GM12891 (cell line): ENCODE data around the gene B3GALT5.

Source experiments
- DNase-seq: peaks from one replicate; pipeline ENCODE4 v3.0.0; 2011; ENCODE audit warnings: low spot score; ENCODE audit not compliant: insufficient read length
- FAIRE-seq: peaks from 2 replicates; lab custom pipeline; 2011; peaks lifted over from hg19 to GRCh38; lab: Jason Lieb, UNC
- PAX5 ChIP-seq: IDR thresholded peaks from 2 replicates; pipeline ENCODE4 v1.6.1; 2011; ENCODE audit warnings: low read length, moderate library complexity, mild to moderate bottlenecking; ENCODE audit not compliant: insufficient read depth, severe bottlenecking
- POLR2A ChIP-seq: IDR thresholded peaks from 2 replicates; pipeline ENCODE4 v1.6.1; 2011; ENCODE audit warnings: low read depth, low read length, control low read depth
- POLR2AphosphoS5 ChIP-seq: IDR thresholded peaks from 2 replicates; pipeline ENCODE4 v1.6.1; 2011; ENCODE audit warnings: low read depth, low read length, control low read depth
- POU2F2 ChIP-seq: IDR thresholded peaks from 2 replicates; pipeline ENCODE4 v1.6.1; 2011; ENCODE audit warnings: low read depth, mild to moderate bottlenecking, control low read depth, low read length, moderate library complexity
- SPI1 ChIP-seq: IDR thresholded peaks from 2 replicates; pipeline ENCODE4 v1.6.1; 2011; ENCODE audit warnings: low read depth, low read length, control low read depth
- TAF1 ChIP-seq: IDR thresholded peaks from 2 replicates; pipeline ENCODE4 v1.6.1; 2011; ENCODE audit warnings: low read depth, low read length, control low read depth

The B3GALT5 gene

GRCh38 chr21:39673163-39673562 lies 60.4 kb downstream of the B3GALT5 start:
- no peak for DNase-seq
- FAIRE-seq: no peak
- no peak for TF ChIP-seq POLR2AphosphoS5
- TF ChIP-seq POU2F2: no peak
- no peak for TF ChIP-seq TAF1
- no peak for TF ChIP-seq SPI1
- TF ChIP-seq PAX5: no peak
- TF ChIP-seq POLR2A: no peak

GRCh38 chr21:39673736-39674135 lies 61.0 kb downstream of the B3GALT5 start:
- no peak for FAIRE-seq
- no peak for DNase-seq
- TF ChIP-seq SPI1 (no peak), PAX5 (no peak), TAF1 (no peak), POU2F2 (no peak), POLR2A (no peak), POLR2AphosphoS5 (no peak)

DNA sequence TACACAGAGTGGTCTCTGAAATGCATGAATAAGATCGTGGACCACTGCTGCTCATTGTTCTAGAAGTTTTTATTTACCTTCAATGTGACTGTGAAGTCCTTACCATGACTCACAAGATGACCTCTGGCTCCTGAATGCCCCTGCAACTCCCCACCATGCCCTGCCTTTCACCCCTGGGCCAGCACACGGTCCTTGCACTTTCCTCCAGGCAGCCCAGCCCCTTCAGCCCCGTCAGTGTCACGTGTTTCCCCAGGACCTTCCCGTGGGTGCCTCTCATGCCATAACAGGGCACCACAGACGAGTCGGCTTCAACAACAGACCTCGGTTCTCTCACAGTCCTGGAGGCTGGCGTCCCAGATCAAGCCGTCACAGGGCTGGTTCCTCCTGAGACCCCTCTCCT lies 62.1 kb downstream of the B3GALT5 start:
- no peak for FAIRE-seq
- TF ChIP-seq POLR2A: no peak
- no peak for TF ChIP-seq SPI1
- TF ChIP-seq PAX5: no peak
- no peak for DNase-seq

GRCh38 chr21:39675590-39675989 lies 62.9 kb downstream of the B3GALT5 start:
- DNase-seq: no peak
- no peak for FAIRE-seq
- TF ChIP-seq POLR2AphosphoS5 (no peak), TAF1 (no peak), SPI1 (no peak), POLR2A (no peak), PAX5 (no peak), POU2F2 (no peak)

DNA sequence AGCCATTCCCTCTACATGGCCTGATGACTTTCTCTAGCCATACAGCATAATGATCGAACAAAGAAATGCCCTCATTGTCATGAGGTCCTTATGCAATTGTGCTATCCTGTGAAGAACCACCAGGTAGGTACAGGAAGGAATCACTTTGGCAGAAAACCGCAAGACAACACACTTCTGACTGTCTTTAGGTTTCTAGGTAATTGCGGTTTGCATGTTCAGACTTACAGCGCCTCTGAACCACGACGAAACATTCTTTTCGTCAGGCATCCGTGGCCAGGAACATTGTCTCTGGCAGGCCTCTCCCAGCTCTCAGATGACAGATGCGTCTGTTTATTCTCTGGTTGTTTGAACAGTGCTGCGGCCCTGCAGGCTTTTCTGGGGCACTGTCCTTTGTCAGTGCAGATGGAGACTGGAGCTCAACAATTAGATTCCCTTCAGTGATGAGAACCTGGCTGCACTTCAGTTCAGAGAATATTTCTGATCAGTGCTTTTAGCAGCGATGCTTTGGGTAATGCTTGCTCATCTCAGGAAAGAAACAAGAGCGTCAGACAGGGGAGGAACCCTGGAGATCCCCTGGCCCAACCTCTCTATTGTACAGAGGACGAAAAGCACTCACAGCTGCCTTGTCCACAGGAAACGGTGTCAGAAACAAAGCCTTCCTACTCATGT lies 63.4 kb downstream of the B3GALT5 start:
- TF ChIP-seq PAX5 (no peak), POLR2A (no peak), SPI1 (no peak), TAF1 (no peak), POU2F2 (no peak), POLR2AphosphoS5 (no peak)
- DNase-seq (no peak), FAIRE-seq (no peak)

DNA sequence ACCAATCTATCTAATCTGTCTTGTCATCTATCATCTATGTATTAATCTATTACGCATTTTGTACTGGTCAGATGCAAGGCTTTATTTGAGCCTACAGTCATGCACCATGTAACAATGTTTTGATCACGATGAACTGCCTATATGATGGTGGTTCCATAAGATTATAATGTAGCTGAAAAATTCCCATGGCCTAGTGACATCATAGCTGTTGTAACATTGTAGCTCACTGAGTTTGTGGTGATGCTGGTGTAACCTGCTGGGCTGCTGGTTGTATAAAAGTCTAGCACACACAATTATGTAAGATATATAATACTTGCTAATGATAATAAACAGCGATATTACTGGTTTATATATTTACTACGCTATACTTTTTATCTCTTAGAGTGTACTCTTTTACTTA lies 67.5 kb downstream of the B3GALT5 start:
- no peak for FAIRE-seq
- TF ChIP-seq PAX5: no peak
- TF ChIP-seq POLR2A: no peak
- no peak for TF ChIP-seq POLR2AphosphoS5
- TF ChIP-seq POU2F2: no peak
- TF ChIP-seq TAF1: no peak
- no peak for TF ChIP-seq SPI1

DNA sequence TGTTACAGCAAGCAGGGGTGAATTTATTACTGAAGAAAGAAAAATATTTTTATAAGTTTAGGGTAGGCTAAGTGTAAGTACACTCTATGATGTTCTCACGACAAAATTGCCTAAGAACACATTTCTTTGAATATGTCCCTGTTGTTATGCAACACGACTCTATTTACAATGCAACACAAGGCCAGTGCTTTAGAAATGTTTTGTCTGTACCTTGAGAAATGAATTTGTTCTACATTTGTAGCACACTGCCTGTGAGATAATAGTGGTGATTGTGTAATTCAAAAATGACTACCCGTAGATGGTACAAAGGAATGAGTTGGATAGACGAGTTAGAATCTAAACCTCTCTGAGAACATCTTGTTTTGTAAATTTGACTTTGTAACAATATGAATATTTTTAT lies 68.5 kb downstream of the B3GALT5 start:
- no peak for DNase-seq
- TF ChIP-seq POLR2AphosphoS5 (no peak), SPI1 (no peak), POU2F2 (no peak), POLR2A (no peak), TAF1 (no peak), PAX5 (no peak)
- no peak for FAIRE-seq

More for the DNA sequence above, 67.5 kb downstream of the B3GALT5 start:
- no peak for DNase-seq

GRCh38 chr21:39681845-39682244 lies 69.1 kb downstream of the B3GALT5 start:
- FAIRE-seq: no peak

DNA sequence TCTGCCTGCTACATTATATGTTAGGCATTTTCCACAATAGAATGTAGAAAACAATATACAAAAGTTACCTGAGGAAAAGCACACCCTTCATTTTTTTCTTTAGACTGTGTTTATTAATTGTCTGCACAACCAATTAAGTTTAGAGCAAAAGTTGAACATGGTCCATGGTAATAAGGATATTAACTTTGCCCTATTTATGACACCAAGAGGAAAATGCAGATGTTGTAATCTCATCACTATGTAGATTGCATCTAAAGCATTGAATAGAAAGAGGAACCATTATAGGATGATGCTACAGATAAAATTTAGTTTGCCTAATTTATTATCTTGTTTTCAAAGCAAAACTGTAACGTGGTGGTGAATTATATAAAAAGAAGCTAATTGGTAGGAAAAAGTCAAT lies 72.5 kb downstream of the B3GALT5 start:
- DNase-seq: no peak
- TF ChIP-seq SPI1 (no peak), POU2F2 (no peak), POLR2A (no peak), PAX5 (no peak), POLR2AphosphoS5 (no peak), TAF1 (no peak)

More at GRCh38 chr21:39681845-39682244, 69.1 kb downstream of the B3GALT5 start:
- no peak for DNase-seq
- TF ChIP-seq SPI1 (no peak), TAF1 (no peak), PAX5 (no peak), POLR2AphosphoS5 (no peak), POU2F2 (no peak), POLR2A (no peak)

GRCh38 chr21:39685991-39686390 lies 73.3 kb downstream of the B3GALT5 start:
- FAIRE-seq: no peak
- TF ChIP-seq SPI1 (no peak), POLR2A (no peak), PAX5 (no peak), TAF1 (no peak), POLR2AphosphoS5 (no peak), POU2F2 (no peak)
- no peak for DNase-seq

More for the DNA sequence above, 72.5 kb downstream of the B3GALT5 start:
- no peak for FAIRE-seq
